Measurements from ENCODE around the gene SENP8. TPM values are rescaled to one million over a fixed set of nuclear protein-coding genes. Genes with fewer than 3 reads are reported as not detected.
"Not testable (repeated sequence)": the region's sequence is repeated elsewhere in the genome, so short reads cannot be mapped to it uniquely, and the experiment has no call there.

The SENP8 gene
- total RNA-seq, 1 donor from 2014 or later: 2.4 TPM

GRCh38 chr15:72169921-72170611 is 51.9 kb downstream of the SENP8 start:
- ATAC-seq (no peak), DNase-seq (ENCODE audit: low spot score) (no peak)
- intact Hi-C loops (cut with DNase I): loop anchor here (10.0 kb wide), 1 partner anchor 425 kb away; no protein-coding TSS in a partner anchor

- ATAC-seq (no peak), DNase-seq (ENCODE audit: low spot score) (no peak)
- intact Hi-C loops (cut with DNase I): no loop called here
These were observed 52.5 kb downstream of the SENP8 start for GRCh38 chr15:72170691-72171090.

- intact Hi-C loops (cut with DNase I); ATAC-seq; DNase-seq (ENCODE audit: low spot score): not testable (repeated sequence)
These were observed 53.8 kb downstream of the SENP8 start for GRCh38 chr15:72171978-72172377.

- DNase-seq (ENCODE audit: low spot score): no peak
- intact Hi-C loops (cut with DNase I): no loop called here
- no peak for ATAC-seq
These were observed 54.6 kb downstream of the SENP8 start for GRCh38 chr15:72172796-72173195.

GRCh38 chr15:72173401-72173800 is 55.2 kb downstream of the SENP8 start:
- intact Hi-C loops (cut with DNase I): no loop called here
- ATAC-seq (no peak), DNase-seq (ENCODE audit: low spot score) (peak; percentile 30)

- intact Hi-C loops (cut with DNase I): no loop called here
- ATAC-seq: no peak
- peak; percentile 10 for DNase-seq (ENCODE audit: low spot score)
These were observed 55.8 kb downstream of the SENP8 start for GRCh38 chr15:72173864-72174550.

GRCh38 chr15:72174551-72175165 is 56.5 kb downstream of the SENP8 start:
- ATAC-seq: no peak
- intact Hi-C loops (cut with DNase I): no loop called here
- peak; percentile 45 for DNase-seq (ENCODE audit: low spot score)

GRCh38 chr15:72175186-72176044 is 57.2 kb downstream of the SENP8 start:
- intact Hi-C loops (cut with DNase I): no loop called here
- ATAC-seq: no peak
- DNase-seq (ENCODE audit: low spot score): peak; percentile 47

GRCh38 chr15:72176159-72176558 is 58.0 kb downstream of the SENP8 start:
- ATAC-seq (peak; percentile 43), DNase-seq (ENCODE audit: low spot score) (peak; percentile 60)
- intact Hi-C loops (cut with DNase I): no loop called here

- DNase-seq (ENCODE audit: low spot score) (no peak), ATAC-seq (no peak)
- intact Hi-C loops (cut with DNase I): no loop called here
These were observed 58.5 kb downstream of the SENP8 start for GRCh38 chr15:72176743-72177142.

- DNase-seq (ENCODE audit: low spot score) (peak; percentile 53), ATAC-seq (no peak)
- intact Hi-C loops (cut with DNase I): no loop called here
These were observed 60.9 kb downstream of the SENP8 start for GRCh38 chr15:72178976-72179585.

GRCh38 chr15:72179950-72180581 is 61.9 kb downstream of the SENP8 start:
- peak; percentile 71 for ATAC-seq
- DNase-seq (ENCODE audit: low spot score): peak; percentile 79
- intact Hi-C loops (cut with DNase I): no loop called here

GRCh38 chr15:72180761-72181324 is 62.6 kb downstream of the SENP8 start:
- DNase-seq (ENCODE audit: low spot score) (no peak), ATAC-seq (no peak)
- intact Hi-C loops (cut with DNase I): no loop called here

- intact Hi-C loops (cut with DNase I): no loop called here
- ATAC-seq: no peak
- DNase-seq (ENCODE audit: low spot score): peak; percentile 31
These were observed 64.0 kb downstream of the SENP8 start for GRCh38 chr15:72182244-72182643.

- ATAC-seq (no peak), DNase-seq (ENCODE audit: low spot score) (no peak)
- intact Hi-C loops (cut with DNase I): no loop called here
These were observed 64.5 kb downstream of the SENP8 start for GRCh38 chr15:72182673-72183072.

- intact Hi-C loops (cut with DNase I): no loop called here
- no peak for DNase-seq (ENCODE audit: low spot score)
- ATAC-seq: no peak
These were observed 65.6 kb downstream of the SENP8 start for GRCh38 chr15:72183781-72184164.

- peak; percentile 56 for DNase-seq (ENCODE audit: low spot score)
- peak; percentile 54 for ATAC-seq
- intact Hi-C loops (cut with DNase I): no loop called here
These were observed 66.1 kb downstream of the SENP8 start for GRCh38 chr15:72184165-72184811.

Measured in sciatic nerve (tissue), 2 donors.